HUES64 (cell line): ENCODE results near the gene LYRM4.

ENCODE experiments used
- H3K27ac ChIP-seq: 2 replicates; pipeline ENCODE4 v1.7.0; 2013; ENCODE audit warnings: low read depth, low read length, inconsistent platforms
- H3K27me3 ChIP-seq: 2 replicates; pipeline ENCODE4 v1.6.1; 2013; ENCODE audit warnings: mild to moderate bottlenecking, low read length; ENCODE audit not compliant: insufficient read depth
- H3K36me3 ChIP-seq: 2 replicates; pipeline ENCODE4 v1.6.1; 2013; ENCODE audit warnings: mild to moderate bottlenecking, low read length; ENCODE audit not compliant: insufficient read depth
- H3K4me1 ChIP-seq: 2 replicates; pipeline ENCODE4 v1.6.1; 2013; ENCODE audit warnings: mild to moderate bottlenecking, low read length, moderate library complexity; ENCODE audit not compliant: insufficient read depth
- H3K4me3 ChIP-seq: 2 replicates; pipeline ENCODE4 v1.5.1; 2013; ENCODE audit warnings: mild to moderate bottlenecking, low read length, moderate library complexity
- H3K9ac ChIP-seq: 2 replicates; pipeline ENCODE4 v1.6.1; 2013; ENCODE audit warnings: mild to moderate bottlenecking, low read depth, low read length
- H3K9me3 ChIP-seq: 2 replicates; pipeline ENCODE4 v1.6.1; 2013; ENCODE audit warnings: low read depth, low read length; ENCODE audit not compliant: insufficient read depth
- WGBS: fragments of 150-250, 120-280 bp; methylation state at CpG from one replicate; pipeline ENCODE4 v1.1.7; 2013; ENCODE audit warnings: missing lambda C conversion rate; 5-methylcytosine and 5-hydroxymethylcytosine counted together

The LYRM4 gene

GRCh38 chr6:5115168-5115567 lies 145.6 kb downstream of the LYRM4 start:
- H3K9ac ChIP-seq = no peak overlapping the region
- H3K27ac ChIP-seq = no peak overlapping the region
- peaks cover 5% of the 10 kb centered on the region; the same call in 1 of the 2 replicates for H3K36me3 ChIP-seq
- no peaks in the 10 kb centered on the region for H3K27me3 ChIP-seq
- H3K4me1 ChIP-seq = no peaks in the 10 kb centered on the region
- no peaks in the 10 kb centered on the region for H3K9me3 ChIP-seq
- no peak overlapping the region for H3K4me3 ChIP-seq
- WGBS = 94% methylated on average over 10 of the region's 10 CpGs

- WGBS = 95% methylated on average over 13 of the region's 13 CpGs
- no peaks in the 10 kb centered on the region for H3K4me1 ChIP-seq
Observed at GRCh38 chr6:5113096-5113495, 147.7 kb downstream of the LYRM4 start.

GRCh38 chr6:5112066-5112799 lies 148.5 kb downstream of the LYRM4 start:
- H3K36me3 ChIP-seq = peaks cover 10% of the 10 kb centered on the region; the same call in 1 of the 2 replicates
- WGBS = 79% methylated on average over 17 of the region's 17 CpGs

More at GRCh38 chr6:5113096-5113495, 147.7 kb downstream of the LYRM4 start:
- H3K27ac ChIP-seq = no peak overlapping the region
- H3K36me3 ChIP-seq = peaks cover 10% of the 10 kb centered on the region; the same call in 1 of the 2 replicates
- no peak overlapping the region for H3K4me3 ChIP-seq
- no peaks in the 10 kb centered on the region for H3K27me3 ChIP-seq
- no peak overlapping the region for H3K9ac ChIP-seq
- no peaks in the 10 kb centered on the region for H3K9me3 ChIP-seq

GRCh38 chr6:5111626-5112025 lies 149.1 kb downstream of the LYRM4 start:
- H3K36me3 ChIP-seq = peaks cover 10% of the 10 kb centered on the region; the same call in 1 of the 2 replicates
- H3K9ac ChIP-seq = no peak overlapping the region
- WGBS = 96% methylated on average over 7 of the region's 7 CpGs
- no peak overlapping the region for H3K4me3 ChIP-seq
- H3K4me1 ChIP-seq = no peaks in the 10 kb centered on the region
- no peak overlapping the region for H3K27ac ChIP-seq
- H3K27me3 ChIP-seq = no peaks in the 10 kb centered on the region
- no peaks in the 10 kb centered on the region for H3K9me3 ChIP-seq

More at GRCh38 chr6:5112066-5112799, 148.5 kb downstream of the LYRM4 start:
- Histone ChIP-seq H3K4me1 (no peaks in the 10 kb centered on the region), H3K27ac (no peak overlapping the region), H3K9ac (no peak overlapping the region), H3K9me3 (no peaks in the 10 kb centered on the region), H3K4me3 (no peak overlapping the region), H3K27me3 (no peaks in the 10 kb centered on the region)

- no peak overlapping the region for H3K9ac ChIP-seq
- H3K4me1 ChIP-seq = 0 out of 2 replicates have a peak, but pooled peaks cover 4% of the 10 kb centered on the region
- 88% methylated on average over 16 of the region's 16 CpGs for WGBS
- H3K27ac ChIP-seq = no peak overlapping the region
- no peaks in the 10 kb centered on the region for H3K27me3 ChIP-seq
- no peak overlapping the region for H3K4me3 ChIP-seq
- peaks cover 10% of the 10 kb centered on the region; the same call in 1 of the 2 replicates for H3K36me3 ChIP-seq
- no peaks in the 10 kb centered on the region for H3K9me3 ChIP-seq
Observed at GRCh38 chr6:5110246-5110645, 150.5 kb downstream of the LYRM4 start.

GRCh38 chr6:5109436-5109835 lies 151.3 kb downstream of the LYRM4 start:
- H3K36me3 ChIP-seq = peaks cover 10% of the 10 kb centered on the region; the same call in 1 of the 2 replicates
- no peak overlapping the region for H3K27ac ChIP-seq
- no peaks in the 10 kb centered on the region for H3K9me3 ChIP-seq
- no peak overlapping the region for H3K4me3 ChIP-seq
- 92% methylated on average over 10 of the region's 10 CpGs for WGBS
- no peak overlapping the region for H3K9ac ChIP-seq
- H3K4me1 ChIP-seq = 0 out of 2 replicates have a peak, but pooled peaks cover 4% of the 10 kb centered on the region
- no peaks in the 10 kb centered on the region for H3K27me3 ChIP-seq

GRCh38 chr6:5108536-5109150 lies 152.1 kb downstream of the LYRM4 start:
- Histone ChIP-seq H3K9me3 (no peaks in the 10 kb centered on the region), H3K4me1 (0 out of 2 replicates have a peak, but pooled peaks cover 4% of the 10 kb centered on the region), H3K4me3 (no peak overlapping the region), H3K27ac (no peak overlapping the region), H3K9ac (no peak overlapping the region), H3K36me3 (peaks cover 10% of the 10 kb centered on the region; the same call in 1 of the 2 replicates), H3K27me3 (no peaks in the 10 kb centered on the region)
- 92% methylated on average over 6 of the region's 6 CpGs for WGBS

GRCh38 chr6:5108068-5108467 lies 152.7 kb downstream of the LYRM4 start:
- H3K9ac ChIP-seq = no peak overlapping the region
- H3K27ac ChIP-seq = no peak overlapping the region
- peaks cover 10% of the 10 kb centered on the region; the same call in 1 of the 2 replicates for H3K36me3 ChIP-seq
- no peaks in the 10 kb centered on the region for H3K9me3 ChIP-seq
- WGBS = 82% methylated on average over 8 of the region's 9 CpGs
- H3K27me3 ChIP-seq = no peaks in the 10 kb centered on the region
- H3K4me3 ChIP-seq = no peak overlapping the region
- H3K4me1 ChIP-seq = 0 out of 2 replicates have a peak, but pooled peaks cover 4% of the 10 kb centered on the region

- no peak overlapping the region for H3K27ac ChIP-seq
- no peaks in the 10 kb centered on the region for H3K27me3 ChIP-seq
- peaks cover 10% of the 10 kb centered on the region; the same call in 1 of the 2 replicates for H3K36me3 ChIP-seq
- H3K9me3 ChIP-seq = no peaks in the 10 kb centered on the region
- H3K4me1 ChIP-seq = 0 out of 2 replicates have a peak, but pooled peaks cover 4% of the 10 kb centered on the region
- 95% methylated on average over 10 of the region's 10 CpGs for WGBS
- H3K4me3 ChIP-seq = no peak overlapping the region
- no peak overlapping the region for H3K9ac ChIP-seq
Observed at GRCh38 chr6:5107341-5107740, 153.4 kb downstream of the LYRM4 start.

- Histone ChIP-seq H3K9ac (no peak overlapping the region), H3K9me3 (no peaks in the 10 kb centered on the region), H3K4me1 (0 out of 2 replicates have a peak, but pooled peaks cover 4% of the 10 kb centered on the region), H3K36me3 (peaks cover 5% of the 10 kb centered on the region; the same call in 1 of the 2 replicates), H3K27ac (no peak overlapping the region), H3K4me3 (no peak overlapping the region), H3K27me3 (no peaks in the 10 kb centered on the region)
- WGBS = 95% methylated on average over 10 of the region's 10 CpGs
Observed at GRCh38 chr6:5105146-5105545, 155.6 kb downstream of the LYRM4 start.

GRCh38 chr6:5104667-5105066 lies 156.1 kb downstream of the LYRM4 start:
- Histone ChIP-seq H3K9ac (no peak overlapping the region), H3K4me3 (no peak overlapping the region), H3K36me3 (peaks cover 5% of the 10 kb centered on the region; the same call in 1 of the 2 replicates), H3K4me1 (0 out of 2 replicates have a peak, but pooled peaks cover 4% of the 10 kb centered on the region), H3K27ac (no peak overlapping the region), H3K27me3 (no peaks in the 10 kb centered on the region), H3K9me3 (no peaks in the 10 kb centered on the region)
- 87% methylated on average over 6 of the region's 6 CpGs for whole genome bisulfite sequencing
